Stimulated activated CD8-positive, alpha-beta memory T cell treated with anti-CD3 and anti-CD28 coated beads, Interleukin-4, amount 100 ng/mL, for 24 hours (primary cell): ENCODE results near the gene ALPI.
A peak's percentile ranks its signal among the peaks of the same experiment; 100 is the strongest.
"Not testable (repeated sequence)": the region's sequence is repeated elsewhere in the genome, so short reads cannot be mapped to it uniquely, and the experiment has no call there.

Source experiments
- DNase-seq: peaks from one replicate; pipeline ENCODE4 v3.0.0-alpha.2; 2020; ENCODE audit warnings: low read depth

The ALPI gene

GRCh38 chr2:232443047-232443446 is 12.9 kb upstream of the ALPI start:
- DNase-seq, result not testable (repeated sequence)

DNA sequence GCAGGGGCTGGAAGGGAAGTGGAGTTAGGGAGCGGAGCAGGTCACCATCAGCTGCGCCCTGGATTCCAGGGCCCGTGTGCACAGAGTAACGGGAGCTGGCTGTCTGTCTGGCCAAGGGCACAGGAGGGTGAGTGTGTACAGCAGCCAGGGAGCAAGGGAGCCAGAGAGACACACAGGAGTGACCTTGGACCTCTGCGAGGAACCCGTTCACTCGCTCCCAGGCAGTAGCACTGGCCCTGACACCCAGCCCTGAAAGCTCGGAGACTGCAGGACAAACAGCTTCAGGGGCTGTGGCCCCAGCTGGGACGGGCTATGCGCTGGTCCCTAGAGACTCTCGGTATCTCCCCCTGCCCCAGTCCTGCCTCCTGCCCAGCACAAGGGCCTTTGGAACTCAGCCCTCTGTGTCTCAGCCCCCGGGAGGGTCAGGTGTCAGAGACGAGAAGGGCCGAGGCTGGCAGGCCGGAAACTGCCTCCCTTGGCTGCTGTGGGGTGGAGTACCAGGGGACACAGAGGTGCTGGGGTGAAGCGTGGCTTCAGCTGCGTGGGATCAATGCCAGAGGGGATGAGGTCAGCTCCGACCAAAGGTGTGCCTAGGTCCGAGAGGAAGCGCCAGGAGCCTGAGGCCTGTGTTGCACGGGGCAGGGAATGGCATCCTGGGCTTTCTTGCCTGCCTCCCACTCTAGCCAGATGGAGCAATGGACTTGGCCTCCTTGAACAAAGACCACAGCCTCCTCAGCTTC is 12.1 kb upstream of the ALPI start:
- DNase-seq, result not testable (repeated sequence)

DNA sequence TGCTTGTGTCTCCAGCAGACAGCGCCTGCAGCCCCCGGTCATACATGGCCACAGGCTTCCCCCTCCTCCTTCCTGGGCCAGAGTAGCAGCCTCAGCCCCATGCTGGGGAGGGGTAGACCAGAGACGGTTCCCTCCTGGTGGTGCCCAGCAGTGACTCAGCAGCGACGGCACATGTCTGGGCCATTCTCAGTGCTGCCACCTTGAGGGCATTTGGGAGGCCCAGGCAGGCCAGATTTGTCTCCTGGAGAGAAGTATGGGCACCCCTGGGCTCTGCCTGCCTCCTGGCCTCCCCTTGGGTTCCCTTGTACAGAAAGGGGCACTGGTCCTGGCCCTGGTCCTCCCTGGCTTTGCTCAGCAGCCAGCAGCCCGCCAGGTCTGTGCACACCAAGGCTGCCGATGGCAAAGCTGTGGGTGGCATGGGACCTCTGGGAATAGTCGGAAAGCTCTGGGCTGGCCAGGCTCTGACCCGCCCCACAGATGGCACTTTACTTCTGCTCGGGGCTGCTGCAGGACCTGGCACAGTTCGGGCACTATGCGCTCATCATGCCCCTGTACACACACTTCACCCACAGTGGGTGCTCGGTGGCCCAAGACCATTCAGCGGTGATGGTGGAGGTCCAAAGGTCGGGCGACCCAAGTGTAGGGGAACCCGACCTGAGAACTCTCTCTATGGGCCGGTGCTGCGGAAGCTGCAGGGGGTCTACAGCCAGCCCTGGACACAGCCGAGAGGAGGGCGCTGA is 11.4 kb upstream of the ALPI start:
- peak; percentile 58 for DNase-seq

GRCh38 chr2:232445149-232445885 is 10.6 kb upstream of the ALPI start:
- DNase-seq, result not testable (repeated sequence)

DNA sequence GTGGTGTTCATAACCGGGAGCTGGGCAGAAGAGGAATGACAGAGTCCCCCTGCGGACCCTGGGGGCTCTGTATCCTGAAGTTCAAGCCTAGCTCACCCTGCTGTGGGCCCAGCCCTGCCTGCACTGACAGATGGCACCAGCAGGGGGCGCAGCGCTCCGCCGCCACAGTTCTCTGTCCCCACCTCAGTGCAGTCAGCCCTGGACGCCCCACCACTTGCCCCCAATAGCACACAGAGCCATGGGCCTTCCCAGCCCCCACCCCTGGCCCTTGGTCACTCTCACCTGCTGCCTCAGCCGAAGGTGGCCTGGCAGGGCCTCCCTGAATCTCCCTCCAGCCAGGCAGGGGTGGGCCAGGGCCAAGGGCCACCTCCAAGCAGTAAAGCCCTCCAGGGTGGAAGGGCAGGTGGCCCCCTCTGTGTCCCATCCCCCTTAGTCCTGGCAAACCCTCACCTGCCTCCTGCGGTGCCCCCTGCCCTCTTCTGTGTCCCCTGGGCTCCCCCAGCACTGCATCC is 9.6 kb upstream of the ALPI start:
- not testable (repeated sequence) for DNase-seq

DNA sequence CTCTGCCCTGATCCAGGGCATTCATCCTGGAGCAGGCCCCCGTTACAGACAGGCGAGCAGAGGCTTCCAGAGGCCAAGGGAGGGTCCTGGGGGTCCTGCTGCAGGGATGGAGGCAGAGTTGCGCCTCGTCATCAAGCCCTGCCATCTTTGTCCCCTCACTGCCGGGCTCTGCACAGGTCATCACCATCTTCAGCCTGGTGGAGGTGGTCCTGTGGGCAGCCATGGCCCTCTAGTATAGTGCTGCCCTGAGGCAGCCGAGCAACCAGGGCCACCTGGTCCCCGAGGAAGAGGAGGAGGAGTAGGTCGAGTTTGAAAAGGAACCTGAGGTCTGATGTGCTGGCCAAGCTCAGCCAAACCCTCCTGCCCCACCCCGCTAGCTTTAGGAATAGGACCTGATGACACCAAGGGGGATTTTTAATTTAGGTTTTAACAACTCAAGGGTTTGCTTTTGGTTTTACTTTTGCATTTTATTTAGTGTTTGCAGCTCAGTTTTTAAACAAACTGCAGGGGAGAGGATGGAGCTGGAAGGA is 8.8 kb upstream of the ALPI start:
- DNase-seq, result no peak

- no peak for DNase-seq
These were observed 8.2 kb upstream of the ALPI start for GRCh38 chr2:232447638-232448303.

- DNase-seq, result no peak
These were observed 7.7 kb upstream of the ALPI start for GRCh38 chr2:232448304-232448690.

- DNase-seq, result no peak
These were observed 6.0 kb upstream of the ALPI start for GRCh38 chr2:232449964-232450363.

DNA sequence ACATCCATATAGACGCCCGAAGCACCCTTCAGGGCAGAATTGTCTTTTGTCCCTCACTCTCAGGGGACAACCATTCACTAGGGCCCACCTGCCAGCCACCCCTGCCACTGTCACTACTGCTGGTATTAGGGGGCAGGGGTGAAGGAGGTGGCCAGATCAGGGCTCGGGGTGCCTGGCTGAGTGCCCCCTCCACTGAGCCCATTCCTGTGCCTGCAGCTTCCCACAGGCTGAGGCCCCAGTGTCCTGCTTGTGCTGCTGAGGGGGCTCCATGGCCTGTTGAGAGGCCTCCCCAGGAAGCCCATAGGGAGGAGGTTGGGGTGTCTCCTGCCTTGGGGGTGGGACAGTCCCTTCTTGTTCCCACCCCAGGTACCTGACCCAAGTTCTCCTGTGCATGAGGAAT is 4.3 kb upstream of the ALPI start:
- DNase-seq, result not testable (repeated sequence)

GRCh38 chr2:232454630-232455029 is 1.3 kb upstream of the ALPI start:
- DNase-seq, result no peak

DNA sequence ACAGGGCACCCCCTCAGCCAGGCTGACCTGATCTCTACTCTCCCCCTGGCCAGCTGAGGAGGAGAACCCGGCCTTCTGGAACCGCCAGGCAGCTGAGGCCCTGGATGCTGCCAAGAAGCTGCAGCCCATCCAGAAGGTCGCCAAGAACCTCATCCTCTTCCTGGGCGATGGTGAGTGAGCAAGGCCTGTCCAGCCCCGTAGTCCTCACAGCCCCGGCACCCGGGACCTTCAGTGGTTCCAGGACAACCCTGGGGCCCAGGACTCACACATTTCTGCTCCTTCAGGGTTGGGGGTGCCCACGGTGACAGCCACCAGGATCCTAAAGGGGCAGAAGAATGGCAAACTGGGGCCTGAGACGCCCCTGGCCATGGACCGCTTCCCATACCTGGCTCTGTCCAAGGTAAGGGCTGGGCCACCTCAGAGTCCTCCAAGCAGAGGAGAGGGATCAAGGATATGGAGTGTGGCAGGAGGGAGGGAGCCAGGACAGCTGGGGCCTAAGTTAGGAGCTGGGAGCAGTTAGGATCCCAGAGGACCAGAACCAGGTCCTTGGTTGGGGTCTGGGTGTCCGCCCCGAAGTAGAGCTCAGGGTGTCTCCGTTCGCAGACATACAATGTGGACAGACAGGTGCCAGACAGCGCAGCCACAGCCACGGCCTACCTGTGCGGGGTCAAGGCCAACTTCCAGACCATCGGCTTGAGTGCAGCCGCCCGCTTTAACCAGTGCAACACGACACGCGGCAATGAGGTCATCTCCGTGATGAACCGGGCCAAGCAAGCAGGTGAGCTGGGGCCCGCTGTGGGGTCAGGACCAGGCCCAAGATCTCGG is 555 bp downstream of the ALPI start:
- DNase-seq, result no peak

DNA sequence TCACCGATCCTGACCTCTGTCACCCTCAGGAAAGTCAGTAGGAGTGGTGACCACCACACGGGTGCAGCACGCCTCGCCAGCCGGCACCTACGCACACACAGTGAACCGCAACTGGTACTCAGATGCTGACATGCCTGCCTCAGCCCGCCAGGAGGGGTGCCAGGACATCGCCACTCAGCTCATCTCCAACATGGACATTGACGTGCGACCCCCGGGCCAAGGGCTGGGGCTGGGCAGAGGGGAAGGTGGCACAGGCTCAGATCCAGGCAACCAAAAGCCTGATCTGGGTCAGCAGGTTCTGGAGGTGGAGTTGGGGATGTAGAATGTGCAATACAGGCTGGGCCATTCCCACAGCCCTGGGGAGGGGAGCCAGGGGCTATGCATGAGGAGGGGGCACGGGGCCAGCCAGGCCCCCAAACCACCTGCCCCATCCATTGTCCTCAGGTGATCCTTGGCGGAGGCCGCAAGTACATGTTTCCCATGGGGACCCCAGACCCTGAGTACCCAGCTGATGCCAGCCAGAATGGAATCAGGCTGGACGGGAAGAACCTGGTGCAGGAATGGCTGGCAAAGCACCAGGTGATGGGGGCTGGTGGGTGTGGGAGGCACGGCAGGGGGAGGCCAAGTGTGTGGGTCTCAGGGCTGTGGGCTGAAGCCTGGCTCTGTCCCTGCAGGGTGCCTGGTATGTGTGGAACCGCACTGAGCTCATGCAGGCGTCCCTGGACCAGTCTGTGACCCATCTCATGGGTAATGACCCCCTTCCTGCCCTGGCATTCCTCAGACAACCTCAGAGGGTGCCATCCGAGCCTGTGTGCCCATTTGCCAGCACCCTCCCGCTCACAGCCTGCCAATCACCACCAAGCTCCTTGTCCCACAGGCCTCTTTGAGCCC is 1.4 kb downstream of the ALPI start:
- DNase-seq, result no peak

DNA sequence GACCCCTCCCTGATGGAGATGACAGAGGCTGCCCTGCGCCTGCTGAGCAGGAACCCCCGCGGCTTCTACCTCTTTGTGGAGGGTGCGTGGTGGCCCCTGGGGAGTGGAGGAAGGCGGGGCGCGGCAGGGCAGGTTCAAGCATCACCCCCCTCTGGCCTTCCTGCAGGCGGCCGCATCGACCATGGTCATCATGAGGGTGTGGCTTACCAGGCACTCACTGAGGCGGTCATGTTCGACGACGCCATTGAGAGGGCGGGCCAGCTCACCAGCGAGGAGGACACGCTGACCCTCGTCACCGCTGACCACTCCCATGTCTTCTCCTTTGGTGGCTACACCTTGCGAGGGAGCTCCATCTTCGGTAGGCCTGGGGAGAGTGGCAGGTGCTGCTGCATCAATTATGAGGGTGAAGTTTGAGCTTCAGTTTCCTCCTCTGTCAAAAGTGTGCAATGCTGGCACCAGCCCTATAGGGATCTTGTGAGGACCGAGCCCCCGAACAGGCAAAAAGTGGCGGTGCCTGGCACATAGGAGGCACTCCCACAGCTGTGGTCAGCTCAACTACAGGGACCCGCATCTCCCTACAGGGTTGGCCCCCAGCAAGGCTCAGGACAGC is 2.2 kb downstream of the ALPI start:
- DNase-seq, result no peak

GRCh38 chr2:232458661-232459418 is 2.9 kb downstream of the ALPI start:
- DNase-seq, result no peak

GRCh38 chr2:232459419-232460035 is 3.6 kb downstream of the ALPI start:
- no peak for DNase-seq

GRCh38 chr2:232460171-232460570 is 4.2 kb downstream of the ALPI start:
- DNase-seq, result no peak
